GM18520 (cell line): Measurements from ENCODE around the gene MALRD1.

ENCODE experiments used
- ATAC-seq: cut with Tn5 transposase; IDR thresholded peaks from one replicate; pipeline ENCODE4 v1.9.1; 2021; ENCODE audit not compliant: unreplicated experiment

Gene MALRD1

GRCh38 chr10:19333631-19334030, 285.0 kb downstream of the MALRD1 start:
- no peak for ATAC-seq

DNA sequence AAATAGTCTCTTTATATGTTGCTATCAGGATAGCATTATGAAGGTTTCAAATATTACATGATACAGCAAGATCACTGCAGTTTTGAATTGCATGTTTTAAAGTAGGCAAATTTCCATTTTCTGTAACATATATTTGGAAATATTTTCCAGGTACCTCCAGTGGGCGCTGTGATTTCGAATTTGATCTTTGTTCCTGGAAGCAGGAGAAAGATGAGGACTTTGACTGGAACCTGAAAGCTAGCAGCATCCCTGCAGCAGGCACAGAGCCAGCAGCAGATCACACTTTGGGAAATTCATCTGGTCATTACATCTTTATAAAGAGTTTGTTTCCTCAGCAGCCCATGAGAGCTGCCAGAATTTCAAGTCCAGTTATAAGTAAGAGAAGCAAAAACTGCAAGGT, 299.0 kb downstream of the MALRD1 start:
- ATAC-seq = no peak

DNA sequence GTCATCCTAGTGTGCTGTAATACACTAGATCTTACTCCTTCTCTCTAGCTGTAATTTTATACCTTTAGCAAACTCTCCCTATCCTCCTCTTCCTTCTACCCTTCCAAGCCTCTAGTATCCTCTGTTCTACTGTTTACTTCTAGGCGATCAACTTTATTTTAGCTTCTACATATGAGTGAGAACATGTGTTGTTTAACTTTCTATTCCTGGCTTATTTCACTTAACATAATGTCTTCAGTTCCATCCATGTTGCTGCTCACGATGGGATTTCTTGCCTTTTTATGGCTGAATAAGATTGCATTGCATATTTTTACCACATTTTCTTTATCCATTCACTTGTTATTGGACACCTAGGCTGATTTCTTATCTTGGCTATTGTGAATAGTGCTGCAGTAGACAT, 318.6 kb downstream of the MALRD1 start:
- no peak for ATAC-seq

DNA sequence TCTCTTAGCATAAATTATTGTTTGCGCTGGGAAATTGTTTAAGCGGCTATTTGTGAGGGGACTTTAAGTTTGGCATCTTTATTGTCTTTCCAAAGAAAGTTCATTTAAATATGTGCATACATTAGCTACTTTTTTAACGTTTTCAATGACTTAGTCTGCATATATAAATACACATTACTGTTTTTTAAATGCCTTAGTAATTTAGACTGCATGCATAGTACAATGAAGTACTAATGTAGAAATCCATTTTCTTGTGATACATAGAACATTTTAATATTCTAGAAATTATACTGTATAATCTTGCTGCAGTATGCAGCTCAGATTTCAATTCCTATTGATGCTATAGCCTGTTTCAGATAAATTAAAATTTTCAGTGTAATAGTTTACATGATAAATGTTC, 325.4 kb downstream of the MALRD1 start:
- ATAC-seq = no peak

DNA sequence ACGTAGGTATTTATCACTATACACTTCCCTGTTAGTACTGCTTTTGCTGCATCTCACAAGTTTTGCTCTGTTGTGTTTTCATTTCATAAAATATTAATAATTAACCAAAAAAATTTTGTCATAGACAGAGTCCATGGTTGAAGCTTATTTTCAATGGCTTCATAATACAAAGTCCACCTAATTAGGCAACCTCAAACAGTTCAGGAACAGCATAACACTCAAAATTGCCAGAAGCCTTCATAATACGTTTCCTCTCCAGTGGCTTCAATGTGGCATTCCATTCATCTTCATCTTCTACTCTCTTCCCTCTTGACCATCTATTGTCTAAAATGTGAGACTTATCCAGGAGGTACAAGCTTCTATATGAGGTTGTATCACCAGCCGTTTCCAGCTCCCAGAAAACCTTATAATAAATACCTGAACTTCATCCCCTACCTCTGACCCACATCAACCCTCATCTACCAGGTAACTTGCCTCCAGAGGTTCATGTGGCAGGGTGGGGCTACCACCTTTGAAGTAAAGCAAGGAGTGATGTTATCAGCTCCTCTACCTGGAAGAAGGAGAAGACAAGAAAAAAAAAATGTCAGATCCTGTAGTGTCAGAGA, 337.3 kb downstream of the MALRD1 start:
- ATAC-seq = no peak

- no peak for ATAC-seq
Observed at GRCh38 chr10:19408924-19409323, 360.3 kb downstream of the MALRD1 start.

GRCh38 chr10:19411119-19411518, 362.5 kb downstream of the MALRD1 start:
- ATAC-seq = no peak

DNA sequence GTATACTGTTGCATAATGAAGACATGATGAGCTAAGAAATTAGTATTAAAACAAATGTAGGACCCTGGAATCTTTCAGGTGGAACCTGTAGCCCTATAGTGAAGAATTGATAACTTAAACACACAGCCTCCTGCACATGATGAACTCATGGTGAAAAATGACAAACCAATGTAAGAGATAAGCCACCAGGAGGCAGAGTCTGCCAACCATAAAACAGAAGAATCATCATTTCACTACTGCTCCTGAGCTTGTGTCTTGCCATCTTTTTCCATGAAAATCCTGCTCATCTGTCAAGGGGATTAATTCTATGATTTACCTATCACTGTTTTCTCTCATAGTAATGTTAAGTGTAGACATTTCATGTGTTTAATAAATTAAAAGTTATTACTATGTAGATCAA, 363.9 kb downstream of the MALRD1 start:
- ATAC-seq = no peak

DNA sequence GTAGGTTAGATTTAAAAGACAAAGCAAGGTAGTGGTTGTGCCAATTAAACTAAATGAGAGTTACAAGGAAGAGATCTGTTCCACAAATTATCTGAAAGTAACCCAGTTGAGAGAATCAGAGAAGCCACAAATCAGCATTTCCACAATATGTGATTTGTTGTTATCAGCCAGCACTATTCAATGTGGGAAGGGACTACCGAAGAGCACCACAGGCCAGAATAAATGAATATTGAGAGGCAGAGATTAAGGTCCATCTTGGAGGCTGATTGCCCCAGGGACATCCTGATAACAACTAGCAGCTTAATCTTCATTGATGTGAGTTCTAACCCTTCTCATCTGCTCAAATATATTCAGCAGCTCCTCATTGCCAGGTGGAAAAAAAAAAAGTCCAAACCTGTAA, 367.6 kb downstream of the MALRD1 start:
- no peak for ATAC-seq

GRCh38 chr10:19417740-19418139, 369.1 kb downstream of the MALRD1 start:
- ATAC-seq = no peak

DNA sequence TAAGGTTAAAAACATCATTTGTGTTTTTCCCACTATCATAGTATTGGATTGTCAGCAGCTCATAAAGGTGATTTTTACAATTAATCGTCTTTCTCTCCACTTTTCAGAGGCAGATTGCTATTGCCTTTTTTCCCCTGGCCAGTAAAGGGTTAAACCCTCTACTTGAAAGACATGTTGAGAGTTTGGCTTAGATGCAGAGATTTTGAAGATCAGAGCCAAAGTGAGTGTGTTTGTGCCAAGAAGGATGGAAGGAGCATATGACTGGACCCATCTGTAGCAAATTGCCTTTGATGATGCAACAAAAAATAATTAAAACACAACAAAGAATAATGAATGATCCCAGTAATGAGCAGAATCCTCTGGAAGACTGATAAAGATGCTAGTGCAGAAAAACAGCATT, 373.1 kb downstream of the MALRD1 start:
- no peak for ATAC-seq

DNA sequence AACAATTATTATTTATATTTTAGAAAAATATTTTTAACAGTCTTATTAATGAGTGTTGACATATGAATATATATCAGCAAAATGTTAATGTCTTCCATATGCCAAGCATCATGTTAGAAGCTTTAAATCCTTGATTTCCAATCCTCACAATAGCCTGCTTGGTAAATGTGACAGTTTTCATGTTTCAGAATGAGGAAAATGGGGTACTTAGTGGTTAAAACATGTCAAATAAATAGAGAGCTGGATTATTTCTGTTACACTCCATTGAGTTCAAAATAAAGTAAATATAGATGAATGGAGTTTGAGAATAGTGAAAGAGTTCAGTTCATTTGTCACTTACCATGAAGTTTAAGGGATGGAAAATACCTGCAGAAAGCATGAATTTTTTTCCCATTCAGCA, 377.4 kb downstream of the MALRD1 start:
- no peak for ATAC-seq

DNA sequence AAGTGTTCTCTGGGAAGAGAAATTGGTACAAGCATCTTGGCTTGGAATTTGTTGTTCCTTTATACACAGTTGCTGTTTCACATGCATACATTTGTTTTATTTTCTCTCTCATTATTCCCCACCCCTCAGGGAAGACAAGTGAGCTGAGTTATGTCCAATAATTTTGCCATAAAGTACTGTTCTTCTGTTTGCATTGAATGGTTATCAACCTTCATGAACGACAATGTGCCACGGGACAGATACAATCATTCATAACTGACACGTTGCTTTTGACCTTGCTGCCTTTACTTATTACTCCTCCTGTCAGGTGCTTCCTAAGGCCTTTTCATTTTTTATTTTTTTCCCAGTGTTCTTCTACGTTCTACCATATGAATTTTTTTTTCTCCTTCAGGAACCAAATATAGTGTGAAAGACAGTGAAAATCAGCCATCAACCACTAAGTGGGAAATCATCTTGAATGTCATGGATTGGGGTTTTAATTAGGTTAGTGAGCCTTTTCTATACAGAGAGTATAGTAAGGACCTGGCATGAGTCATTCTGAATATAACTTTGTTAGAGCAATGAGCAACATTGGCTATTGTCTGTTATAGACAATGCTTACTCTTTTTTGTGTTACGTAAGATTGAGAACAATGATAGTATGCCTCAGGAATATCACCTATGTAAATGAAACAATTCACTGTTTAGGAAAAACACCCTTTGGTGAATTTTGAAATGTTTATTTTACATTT, 383.2 kb downstream of the MALRD1 start:
- no peak for ATAC-seq

DNA sequence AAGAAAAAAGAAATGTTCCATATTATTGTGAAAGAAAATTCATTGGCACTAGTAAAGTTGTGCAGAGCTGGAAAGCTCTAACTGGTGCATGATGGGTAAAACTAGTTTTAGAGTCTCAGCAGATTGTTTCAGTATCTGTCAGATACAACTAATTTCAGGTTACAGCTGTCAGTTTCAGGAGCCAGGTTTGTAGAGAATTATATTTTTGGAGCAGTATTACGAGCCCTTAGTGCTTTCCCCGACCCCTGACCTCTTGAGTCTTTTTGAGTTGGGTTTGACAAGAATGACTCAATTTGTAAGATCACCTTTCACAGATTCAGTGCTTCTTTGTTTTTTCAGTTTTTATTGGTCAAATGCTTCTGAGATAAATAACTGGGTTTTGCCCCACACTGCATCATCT, 401.3 kb downstream of the MALRD1 start:
- no peak for ATAC-seq

DNA sequence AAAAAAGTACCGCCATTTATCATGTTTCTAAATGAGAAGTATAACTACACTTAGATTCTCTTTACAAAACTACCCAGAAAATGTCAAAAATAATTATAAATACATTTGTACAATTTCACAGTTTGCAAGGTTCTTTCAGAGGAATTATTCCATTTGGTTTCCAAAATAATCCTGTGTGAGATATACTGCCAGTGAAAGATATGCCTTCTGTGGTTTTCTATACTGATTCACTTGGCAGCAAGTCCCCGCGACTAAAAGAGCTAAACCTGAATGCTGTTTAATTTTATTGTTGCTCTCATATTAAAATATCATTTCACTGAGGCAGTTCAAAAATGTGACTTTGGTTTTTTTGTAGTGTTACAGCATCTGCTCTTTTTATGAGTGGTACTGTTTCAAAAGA, 402.8 kb downstream of the MALRD1 start:
- no peak for ATAC-seq

GRCh38 chr10:19451937-19452336, 403.3 kb downstream of the MALRD1 start:
- ATAC-seq = no peak

DNA sequence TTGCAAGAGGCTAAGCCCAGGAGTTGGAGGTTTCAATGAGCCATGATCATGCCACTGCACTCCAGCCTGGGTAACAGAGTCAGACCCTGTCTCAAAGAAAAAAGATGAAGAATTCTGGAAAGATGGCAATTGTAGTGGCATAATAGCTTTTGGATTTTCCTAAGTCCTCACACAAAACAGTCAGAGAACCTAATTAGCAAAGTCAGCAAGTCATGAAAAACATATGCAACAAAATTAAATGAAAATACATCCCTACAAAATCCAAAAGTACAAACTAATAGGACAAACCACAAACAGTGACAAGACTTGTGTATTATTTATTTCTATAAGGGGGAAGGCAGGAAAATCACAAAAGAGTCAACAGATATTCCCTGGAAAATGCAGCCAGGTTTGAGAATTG, 405.4 kb downstream of the MALRD1 start:
- ATAC-seq = no peak

DNA sequence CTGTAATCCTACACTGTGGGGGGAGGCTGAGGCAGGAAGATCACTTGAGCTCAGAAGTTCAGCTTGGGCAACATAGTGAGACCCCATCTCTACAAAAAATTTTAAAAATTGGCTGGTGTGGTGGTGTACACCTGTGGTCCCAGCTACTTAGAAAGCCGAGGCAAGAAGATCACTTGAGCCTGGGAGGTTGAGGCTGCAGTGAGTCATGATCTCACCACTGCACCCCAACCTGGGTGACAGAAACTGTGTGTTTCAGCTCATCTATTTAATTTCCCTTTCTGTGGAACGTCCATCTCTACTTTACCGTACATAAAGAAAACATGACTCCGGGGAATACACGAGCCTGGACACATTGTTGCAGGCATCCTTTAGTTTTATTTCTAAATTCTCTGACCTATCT, 413.0 kb downstream of the MALRD1 start:
- no peak for ATAC-seq

DNA sequence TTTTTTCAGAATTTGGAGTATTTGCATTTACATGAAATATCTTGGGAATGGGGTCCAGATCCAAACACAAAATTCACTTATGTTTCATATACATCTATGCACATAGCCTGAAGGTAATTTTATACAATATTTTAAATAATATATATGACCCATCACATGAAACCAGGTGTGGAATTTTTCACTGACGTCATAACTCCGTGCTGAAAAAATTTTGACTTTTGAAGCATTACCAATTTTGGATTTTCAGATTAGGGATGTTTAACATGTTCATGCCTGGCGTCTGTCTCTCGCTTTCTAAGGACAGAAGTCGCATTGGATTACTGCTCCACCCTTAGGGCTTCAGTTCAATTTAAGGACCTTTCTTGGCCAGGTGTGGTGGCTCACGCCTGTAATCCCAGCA, 418.1 kb downstream of the MALRD1 start:
- ATAC-seq = no peak

- no peak for ATAC-seq
Observed at GRCh38 chr10:19468413-19468812, 419.8 kb downstream of the MALRD1 start.

GRCh38 chr10:19469521-19469920, 420.9 kb downstream of the MALRD1 start:
- no peak for ATAC-seq

- ATAC-seq = no peak
Observed at GRCh38 chr10:19479854-19480253, 431.3 kb downstream of the MALRD1 start.

DNA sequence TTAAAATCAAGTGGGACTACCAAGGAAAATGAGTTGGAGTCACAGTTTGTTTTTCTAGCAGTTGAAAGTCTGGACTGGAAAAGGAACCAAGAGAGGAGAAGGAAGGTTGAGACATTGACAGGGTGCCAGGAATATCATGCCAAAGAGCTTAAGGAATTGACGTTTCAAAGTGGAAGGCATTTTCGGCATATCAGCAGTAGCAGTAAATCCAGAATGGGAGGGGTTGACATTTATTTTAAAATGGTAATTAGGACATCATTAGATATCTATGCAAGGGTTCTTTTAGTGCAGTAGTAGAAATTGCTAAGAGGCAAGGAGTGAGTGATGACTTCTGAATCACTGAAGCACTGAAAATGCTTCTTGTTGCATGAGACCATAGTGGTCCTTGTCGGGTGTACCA, 431.8 kb downstream of the MALRD1 start:
- ATAC-seq = no peak
